Stimulated activated CD4-positive, alpha-beta T cell treated with anti-CD3 and anti-CD28 coated beads, Interleukin-2, amount 100 ng/mL, for 4 hours (primary cell): ENCODE measurements around the gene ICAM2.
"Not testable (repeated sequence)": the region's sequence is repeated elsewhere in the genome, so short reads cannot be mapped to it uniquely, and the experiment has no call there.

ENCODE experiments used
- DNase-seq: peaks from one replicate; pipeline ENCODE4 v3.0.0-alpha.2; 2020; ENCODE audit warnings: low read depth

Gene ICAM2

DNA sequence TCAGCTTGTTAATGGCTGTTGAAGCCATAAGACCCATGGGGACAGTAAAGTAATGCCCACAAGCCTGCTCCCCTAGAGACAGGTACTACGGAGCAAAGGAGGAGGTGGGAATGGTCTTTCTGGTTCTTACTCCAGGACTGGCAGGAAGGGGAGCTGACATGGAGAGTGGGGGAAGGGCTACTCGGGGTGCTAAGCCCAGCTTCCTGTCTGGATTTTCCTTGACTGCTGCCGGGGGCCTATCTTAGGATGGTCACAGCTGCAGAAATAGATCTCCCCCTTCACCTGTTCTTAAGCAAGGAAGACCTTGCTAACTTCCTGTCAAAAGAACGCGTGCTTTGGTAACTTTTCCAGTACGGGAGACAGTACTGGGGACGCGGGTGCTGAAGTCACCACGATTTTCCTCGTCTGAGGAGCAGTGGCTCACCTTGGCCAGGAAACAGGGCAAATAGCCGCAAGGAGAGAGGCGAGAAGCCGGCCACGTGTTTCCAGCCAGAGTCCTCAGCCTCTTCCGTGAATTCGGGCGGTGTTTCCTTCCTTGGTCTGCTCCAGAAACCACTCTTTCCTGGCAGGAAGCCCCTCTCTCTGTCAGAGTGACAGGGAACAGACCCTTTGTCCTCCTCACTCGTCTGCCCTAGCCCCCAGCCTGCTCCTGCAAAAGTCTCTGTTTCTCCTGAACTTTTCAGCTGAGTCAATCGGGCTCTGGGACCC, 22.9 kb downstream of the ICAM2 start:
- no peak for DNase-seq

DNA sequence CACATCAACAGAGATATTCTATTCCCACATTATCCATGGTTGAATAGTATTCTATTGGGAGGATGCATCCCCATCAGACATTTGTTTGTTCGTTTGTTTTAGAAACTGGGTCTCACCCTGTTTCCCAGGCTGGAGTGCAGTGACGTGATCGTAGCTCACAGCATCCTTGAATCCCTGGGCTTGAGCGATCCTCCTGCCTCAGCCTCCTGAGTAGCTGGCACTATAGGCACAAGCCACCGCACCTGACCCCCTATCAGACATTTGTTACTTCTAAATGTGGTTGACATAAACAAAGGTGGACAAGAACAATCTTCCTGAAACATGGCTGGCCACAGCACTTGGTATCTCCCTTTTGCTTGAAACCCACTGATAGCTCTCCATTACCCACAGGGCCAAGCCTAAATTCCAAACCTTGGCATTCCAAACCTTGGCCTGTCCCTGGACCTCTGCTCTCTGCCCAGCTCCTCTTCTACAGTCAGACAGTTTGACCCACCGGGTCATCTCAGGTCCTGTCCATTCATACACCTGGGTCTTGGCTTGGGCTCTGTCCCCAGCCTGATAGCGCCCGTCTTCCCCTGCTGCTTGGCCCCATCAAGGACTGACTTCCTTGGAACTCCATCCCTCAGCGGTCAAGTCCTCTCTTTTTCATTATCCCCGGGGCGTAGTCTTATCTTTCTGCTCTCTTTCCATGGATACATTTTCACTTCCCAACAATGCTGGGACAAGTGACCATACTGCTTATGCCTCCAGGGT, 23.8 kb downstream of the ICAM2 start:
- DNase-seq = no peak

DNA sequence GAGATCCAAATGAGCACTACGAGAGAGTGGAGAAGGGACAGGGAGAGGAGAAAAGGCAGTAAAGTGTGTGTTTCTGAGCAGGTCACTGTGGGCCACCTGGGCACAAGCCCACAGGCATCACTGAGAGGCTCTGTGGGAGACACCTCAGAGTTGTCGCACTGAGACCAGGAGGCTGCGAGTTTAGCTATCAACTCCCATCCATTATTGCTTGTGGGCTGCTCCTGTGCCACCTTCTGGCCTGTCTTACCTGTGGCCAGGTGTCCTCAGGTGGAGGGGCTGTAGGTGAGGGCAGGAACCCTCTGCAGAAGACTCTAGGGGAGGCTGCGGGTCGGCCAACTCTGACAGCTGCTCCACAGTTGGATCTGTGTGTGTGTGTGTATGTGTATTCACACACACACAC, 24.8 kb downstream of the ICAM2 start:
- no peak for DNase-seq

DNA sequence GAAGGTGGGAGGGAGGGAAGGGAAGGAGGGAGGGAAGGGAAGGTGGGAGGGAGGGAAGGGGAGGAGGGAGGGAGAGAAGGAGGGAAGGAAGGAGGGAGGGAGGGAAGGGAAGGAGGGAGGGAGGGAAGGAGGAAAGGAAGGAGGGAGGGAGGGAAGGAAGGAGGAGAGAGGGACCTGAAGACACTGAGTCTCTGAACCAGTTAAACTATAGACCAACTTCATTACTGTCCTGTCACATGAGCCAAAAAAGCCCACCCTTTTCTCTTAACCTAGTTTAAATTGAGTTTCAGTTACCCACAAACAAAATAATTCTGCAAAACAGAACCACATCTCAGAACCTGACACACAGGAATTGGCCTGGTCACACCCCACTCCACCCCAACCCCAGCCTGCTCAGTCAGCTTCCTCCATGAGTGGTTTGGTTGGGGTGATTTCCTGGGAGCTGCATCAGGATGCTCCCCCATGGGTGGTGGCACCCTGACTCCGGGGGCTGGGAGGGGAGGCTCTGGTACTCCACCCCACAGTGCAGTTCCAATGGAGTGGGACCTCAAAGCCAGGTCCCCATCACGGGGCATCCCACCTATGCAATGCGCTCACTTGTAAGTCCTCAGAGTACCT, 27.0 kb downstream of the ICAM2 start:
- DNase-seq = no peak

DNA sequence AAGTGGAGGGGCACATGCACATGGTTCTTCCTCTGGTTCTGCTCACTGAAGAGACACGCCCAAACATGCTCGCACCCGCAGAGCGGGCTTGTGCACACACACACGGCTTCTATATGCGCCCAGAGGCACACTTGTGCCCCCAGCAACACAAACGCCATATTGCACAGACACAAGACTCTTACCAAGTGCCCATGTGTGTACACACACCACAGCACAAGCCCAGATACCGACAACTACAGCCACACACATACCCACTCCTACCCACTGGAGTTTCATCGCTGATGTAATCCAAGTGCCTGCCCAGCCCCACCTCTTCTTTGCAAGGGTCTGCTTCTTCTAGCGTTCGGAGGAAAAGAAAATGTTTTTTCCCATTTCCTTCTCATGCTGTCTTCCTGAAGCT, 28.8 kb downstream of the ICAM2 start:
- no peak for DNase-seq

DNA sequence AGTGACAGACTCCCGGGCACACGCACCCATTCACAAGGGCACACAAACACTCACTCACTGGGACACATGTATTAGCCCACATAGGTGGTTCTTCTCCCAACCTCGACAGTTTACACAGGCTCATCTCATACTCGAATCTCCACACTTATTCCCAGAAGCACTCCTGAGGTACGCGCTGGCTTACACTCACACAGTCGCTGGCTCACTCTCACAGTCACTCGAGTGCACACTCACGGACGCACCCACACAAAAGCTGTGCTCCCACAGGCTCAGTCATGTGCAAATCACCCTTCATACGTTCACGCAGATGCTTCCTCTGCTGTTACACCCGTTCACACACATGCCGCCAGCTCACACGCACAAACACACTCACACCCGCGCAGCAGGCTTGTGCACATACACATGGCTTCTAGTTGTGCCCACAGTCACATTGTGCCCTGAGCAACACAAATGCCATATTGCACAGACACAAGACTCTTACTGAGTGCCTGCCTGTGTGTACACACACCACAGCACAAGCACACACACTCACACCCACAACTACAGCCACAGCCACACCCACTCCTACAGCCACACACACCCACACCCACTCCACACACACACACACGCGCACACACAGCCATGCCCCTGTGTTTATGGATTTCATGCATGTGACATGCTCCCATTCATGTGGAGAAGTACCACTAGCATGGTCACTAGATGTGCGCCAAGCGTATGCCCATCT, 30.6 kb downstream of the ICAM2 start:
- no peak for DNase-seq

DNA sequence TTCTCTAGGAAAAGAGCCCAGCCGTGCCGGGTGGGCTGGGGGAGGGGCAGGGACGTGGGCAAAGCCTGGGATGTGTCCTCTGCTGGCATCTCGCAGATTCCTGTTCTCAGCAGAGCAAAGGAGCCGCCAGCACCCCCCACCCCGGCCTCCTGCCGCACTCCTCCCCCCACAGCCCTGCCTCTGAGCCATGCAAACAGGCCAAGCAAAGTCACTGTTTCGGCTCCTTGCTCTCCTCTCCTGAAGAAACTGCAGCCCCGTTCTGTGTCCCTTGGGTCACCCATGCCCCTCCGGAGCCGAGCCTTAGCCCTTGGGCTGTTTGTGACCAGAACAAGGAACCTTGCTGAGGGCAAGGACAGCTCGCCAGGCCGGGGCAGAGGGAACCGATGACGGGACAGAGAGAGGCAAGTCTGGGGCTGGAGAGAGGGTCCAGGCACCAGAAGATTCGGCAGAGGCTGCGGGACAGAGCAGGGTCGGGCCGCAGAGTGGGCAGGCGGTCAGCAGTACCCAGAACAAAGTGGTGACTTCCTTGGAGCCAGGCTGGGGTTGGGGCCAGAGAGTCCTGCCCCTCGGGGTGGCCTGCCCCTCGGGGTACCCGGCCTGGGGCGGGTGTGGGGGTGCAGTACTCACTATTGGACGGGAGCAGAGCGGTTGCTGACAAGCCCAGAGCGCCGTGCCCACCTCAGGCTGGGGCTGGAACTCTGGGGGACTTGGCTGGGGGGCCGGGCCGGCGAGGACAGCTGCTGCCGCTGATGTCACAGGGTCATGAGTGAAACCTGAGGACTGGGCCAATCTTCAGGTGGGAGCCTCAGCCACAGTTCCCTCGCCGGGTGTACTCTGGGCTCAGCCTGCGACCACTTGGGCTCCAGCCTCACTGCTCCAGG, 31.5 kb downstream of the ICAM2 start:
- DNase-seq = no peak

DNA sequence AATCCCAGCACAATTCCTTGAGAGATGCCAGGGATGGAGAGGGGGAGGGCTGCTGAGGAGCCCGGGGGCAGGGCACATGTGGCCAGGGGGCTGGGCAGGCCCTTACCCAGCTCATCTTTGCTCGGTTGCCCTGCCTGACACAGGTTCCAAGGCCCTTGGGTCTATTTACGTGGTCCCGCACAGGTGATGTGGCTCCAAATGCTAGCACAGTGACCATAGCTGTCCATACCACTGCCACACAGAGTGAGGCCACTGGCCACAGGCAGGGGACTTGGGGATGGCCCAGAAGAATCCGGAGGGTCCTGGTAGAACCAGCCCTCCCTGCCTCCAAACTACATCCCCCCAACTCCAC, 32.3 kb downstream of the ICAM2 start:
- DNase-seq = no peak

DNA sequence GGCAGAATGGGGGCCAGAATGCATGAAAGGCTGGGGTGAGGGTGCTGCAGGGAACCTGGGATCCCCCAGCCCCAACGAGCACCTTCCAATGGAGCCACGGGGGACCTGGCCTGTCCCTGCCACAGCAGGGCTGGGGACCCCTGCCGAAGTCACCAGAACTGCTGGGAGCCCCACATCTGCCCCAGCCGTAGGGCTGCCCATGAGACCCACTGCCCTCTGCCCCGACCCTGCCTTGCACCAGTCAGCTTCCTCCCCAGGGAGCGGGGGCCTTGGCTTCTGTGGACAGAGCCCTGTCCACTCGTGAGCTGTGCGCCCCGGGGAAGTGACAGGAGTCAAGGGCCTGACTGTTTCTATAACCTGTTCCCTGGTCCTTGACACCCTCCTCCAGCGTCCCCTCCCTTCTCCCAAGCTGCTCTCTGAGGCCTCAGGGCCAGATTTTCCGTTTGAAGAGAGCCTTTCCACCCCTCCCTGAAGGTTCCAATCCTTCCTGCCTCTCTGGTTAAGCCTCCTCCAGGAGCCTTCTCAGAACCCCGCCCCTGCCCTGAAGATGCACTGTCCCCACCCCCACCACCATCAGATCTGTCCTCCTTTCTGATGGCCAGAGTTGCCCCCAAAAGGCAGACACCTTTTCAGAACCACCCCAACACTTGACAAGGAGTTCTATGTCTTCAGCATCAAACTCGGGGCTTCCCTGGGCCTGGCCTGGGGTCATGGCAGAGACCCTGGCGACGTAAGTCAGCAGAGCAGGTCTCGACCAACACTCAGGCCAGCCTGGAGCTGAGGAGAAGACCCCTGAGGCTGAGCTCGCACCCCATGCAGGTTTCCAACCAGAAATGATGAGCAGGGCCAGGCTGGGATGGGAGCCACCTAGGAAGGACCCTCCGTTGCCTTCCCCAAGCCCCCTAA, 33.0 kb downstream of the ICAM2 start:
- no peak for DNase-seq

DNA sequence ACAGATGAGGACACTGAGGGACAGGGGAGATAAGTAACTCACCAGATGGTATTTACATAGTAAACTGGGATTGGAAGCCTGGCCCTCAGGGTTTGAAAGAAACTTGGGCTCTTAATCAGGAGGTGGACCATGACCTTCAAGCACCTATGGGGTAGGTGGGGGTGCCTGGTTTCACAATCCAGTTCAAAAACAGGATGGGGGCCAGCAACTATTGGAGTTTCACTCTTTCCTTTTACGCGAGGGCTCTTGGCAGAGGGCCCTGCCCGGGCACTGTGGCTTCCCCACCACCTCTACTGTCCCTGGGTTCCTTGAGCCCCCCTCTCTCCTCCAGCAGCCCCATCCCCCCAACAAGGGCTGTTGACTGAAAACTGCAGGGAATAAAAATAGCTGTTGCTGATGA, 33.6 kb downstream of the ICAM2 start:
- no peak for DNase-seq

DNA sequence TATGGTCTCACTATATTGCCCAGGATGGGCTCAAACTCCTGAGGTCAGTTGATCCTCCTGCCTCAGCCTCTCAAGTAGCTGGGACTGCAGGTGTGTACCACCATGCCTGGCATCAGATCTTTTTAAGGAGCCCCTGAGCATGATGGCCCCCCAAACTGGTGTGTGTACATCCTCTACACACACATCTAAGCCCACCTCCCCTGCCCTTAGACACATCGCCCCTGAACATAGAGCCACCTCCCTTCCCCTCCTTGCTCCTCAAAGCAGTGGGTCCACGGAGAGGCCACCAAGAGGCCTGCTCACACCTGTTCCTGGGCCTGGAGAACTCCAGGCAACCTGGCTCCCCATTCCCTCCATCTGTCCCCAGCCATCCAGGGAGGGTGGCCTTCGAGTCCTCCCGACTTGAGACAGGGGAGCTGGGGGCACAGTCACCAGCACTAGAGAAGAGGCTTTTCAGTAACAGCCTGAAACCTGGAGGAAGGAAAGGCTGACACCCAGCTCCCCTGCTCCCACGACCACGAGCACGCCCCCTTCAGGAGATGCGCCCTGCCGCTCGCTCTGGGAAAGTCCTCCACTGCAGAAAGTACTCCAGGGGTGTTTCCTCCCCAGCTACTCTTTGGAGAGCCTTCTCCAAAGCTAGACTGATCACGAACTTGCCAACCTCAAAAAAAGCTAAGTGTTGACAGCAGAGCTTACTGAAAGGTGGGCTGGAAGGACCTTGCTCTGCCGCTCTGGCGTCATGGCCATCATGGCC, 34.9 kb downstream of the ICAM2 start:
- DNase-seq = no peak

DNA sequence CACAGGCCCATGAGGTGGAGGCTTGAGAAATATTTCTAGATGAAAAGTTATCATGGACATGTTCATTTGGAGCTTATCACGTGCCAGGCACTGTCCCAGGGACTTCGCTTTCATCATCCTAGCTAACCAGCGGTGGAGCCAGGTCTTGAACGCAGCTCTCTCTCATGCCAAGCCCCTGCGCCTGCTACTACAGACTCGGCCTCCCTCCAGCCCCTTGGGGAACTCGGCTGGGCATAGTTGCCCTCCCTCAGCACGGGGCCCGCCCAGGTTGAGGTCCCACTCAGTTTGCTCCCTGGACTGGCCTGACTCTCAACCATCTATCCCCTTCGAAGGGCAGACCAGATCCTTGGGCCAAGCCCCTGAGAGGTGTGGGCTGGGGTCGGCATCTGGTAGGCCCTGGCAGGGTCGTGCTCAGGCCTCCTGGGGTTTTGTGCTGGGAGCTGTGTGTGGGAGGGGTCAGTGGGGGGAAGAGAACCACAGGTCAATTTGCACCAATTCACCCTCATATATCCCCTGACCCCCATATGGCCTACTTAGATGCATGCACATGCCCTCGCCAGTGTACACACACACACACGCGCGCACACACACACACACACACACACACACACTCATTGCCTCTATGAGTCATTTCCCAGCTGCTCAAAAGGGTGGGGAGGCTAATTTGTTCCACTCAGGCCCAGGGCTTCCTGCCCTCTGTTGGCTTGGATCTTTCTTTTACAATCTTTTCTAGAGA, 35.6 kb downstream of the ICAM2 start:
- DNase-seq = peak; percentile 44

DNA sequence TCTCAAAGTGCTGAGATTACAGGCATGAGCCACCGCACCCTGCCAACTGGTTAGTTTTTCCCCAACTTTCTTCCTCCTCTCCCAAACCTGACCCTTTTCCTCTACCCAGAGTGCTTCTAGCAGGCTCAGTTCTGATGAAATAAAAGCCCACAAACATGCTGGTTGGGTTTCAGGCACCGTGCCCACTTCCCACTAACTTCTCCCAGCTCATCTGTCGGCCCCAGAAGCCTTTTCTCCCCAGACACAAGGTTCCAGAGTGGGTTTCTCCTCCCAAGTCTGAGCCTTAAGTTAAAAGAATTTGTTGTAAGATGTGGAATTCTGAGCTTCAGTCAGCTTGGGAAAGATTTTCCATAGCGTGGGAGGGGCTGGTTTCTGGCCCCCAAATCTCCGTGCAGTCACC, 36.2 kb downstream of the ICAM2 start:
- no peak for DNase-seq

DNA sequence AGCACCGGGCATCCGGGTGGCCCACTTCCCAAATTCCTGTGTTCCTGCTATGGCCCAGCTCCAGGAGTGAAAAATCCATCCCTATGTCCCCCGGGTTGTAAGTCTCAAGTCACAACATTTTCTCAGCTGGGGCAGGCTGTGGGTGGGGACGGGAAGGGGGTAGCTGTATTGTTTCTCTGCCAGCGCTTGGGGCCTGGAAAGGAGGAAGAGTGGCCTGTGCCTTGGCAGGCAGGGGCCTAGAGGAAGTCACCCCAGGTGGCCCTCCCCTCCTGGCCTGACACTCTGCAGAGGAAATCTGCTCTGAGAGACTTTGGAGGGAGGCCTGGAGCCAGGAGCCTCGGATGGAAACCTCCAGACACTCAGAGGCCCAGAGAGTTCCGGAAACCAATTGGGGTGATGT, 37.1 kb downstream of the ICAM2 start:
- no peak for DNase-seq

DNA sequence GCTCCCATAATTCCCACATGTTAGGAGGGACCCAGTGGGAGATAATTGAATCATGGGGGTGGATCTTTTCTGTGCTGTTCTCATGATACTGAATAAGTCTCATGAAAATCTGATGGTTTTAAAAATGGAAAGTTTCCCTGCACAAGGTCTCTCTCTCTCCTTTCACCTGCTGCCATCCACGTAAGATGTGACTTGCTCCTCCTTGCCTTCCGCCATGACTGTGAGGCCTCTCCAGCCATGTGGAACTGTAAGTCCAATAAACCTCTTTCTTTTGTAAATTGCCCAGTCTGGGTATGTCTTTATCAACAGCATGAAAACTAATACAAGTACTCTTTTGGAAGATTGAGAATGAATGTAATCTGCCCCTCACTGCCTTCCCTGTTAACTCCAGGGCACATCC, 37.8 kb downstream of the ICAM2 start:
- not testable (repeated sequence) for DNase-seq

DNA sequence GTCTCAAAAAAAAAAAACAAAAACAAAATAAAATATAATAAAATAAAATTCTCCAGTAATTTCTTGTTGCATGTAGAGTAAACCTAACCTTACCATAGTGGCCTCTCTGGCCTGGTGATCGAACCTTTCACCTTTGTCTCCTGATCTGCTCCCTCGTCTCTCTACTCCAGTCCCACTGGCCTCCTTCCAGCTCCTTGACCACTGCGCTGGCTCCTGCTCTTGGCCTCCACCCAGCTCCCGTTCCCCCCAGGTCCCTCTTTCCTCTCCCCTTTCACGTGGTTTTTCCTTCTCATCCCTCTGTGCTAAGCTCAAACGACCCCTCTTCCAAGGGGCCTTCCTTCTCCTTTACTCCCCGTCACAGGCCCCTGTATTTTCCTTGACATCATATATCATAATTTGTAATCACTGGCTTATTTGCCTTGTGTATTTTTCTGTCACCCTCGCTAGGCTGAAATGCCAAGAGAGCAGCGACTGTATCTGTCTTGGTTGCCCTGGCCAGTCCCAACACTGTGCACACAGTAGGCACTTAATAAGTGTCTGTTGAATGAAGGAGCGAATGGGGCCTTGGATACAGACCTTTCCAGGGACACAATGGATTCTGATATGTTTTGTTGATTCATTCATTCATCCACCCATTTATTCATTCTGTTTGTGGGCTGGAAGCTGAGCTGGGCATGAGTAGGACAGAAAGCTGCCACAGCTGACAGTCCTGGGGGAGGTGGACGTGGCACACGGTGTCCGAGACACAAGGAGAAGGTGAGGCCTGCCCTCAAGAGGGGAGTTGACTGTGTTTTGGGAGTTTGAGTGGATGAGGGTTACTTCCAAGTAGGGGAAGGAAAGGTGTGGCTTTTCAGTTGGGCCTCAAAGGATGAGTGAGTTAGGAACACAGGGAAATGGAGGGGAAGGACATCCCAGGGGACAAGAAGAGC, 41.9 kb downstream of the ICAM2 start:
- no peak for DNase-seq

DNA sequence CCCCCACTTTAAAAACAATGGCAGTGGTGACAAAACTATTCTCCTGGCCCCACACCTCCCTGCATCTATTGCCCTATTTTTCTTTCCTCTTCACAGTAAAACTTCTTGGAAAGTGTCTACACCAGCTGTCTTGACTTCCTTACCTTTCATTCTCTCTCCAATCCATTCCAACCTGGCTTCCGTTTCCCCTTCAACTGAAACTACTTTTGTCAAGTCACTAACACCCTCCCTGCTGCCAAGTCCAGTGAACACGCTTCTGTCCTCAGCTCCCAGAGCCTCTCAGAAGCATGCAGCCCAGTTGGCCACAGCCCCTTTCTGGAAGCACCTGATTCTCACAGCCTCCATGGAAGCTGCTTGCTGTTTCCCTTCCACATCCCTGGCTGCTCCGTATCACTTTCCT, 43.7 kb downstream of the ICAM2 start:
- no peak for DNase-seq

DNA sequence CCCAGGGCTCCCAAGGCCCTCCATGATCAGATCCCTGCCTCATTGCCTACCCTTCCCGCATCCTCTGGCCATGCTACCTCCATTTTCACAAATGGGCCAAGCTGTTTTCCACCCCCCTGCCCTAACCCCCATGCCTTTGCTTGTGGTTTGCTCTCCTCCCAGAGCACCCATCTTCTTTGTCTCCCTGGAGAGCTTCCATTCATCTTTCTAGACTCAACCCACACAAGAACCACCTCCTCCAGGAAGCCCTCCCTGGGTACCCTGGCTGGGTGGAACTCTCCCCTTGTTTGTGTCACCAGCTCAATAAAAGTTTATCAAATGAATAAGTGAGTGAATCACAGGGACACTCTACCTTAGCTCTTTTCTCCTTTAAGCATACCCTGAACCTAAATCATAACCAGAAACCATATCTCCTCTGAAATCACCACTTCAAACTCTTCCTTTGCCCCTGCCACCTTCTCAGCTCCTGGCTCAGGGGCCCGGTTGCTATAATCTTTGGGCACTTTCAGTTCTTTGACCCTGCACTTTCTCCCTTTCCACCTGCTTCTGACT, 44.8 kb downstream of the ICAM2 start:
- DNase-seq = no peak
